WTC11 (cell line): ENCODE results near the gene METTL3. TPM values are rescaled to one million over a fixed set of nuclear protein-coding genes. Genes with fewer than 3 reads are reported as not detected.

Experiments
- ATAC-seq: fragments of 200-7000 bp; cut with Tn5 transposase; 2 replicates; pipeline ENCODE4 v1.10.0; 2021; ENCODE audit warnings: mild to moderate bottlenecking, moderate library complexity
- CTCF ChIA-PET: fragments of 300-600 bp; sonication (Branson Sonifier 250); formaldehyde crosslinking; loops from one replicate; lab custom pipeline; 2021; ENCODE audit warnings: antibody characterized with exemption; lab: Charles Lee
- POLR2A ChIA-PET: fragments of 350-600 bp; sonication (Branson Sonifier 250); formaldehyde crosslinking; loops from one replicate; lab custom pipeline; 2021; ENCODE audit warnings: antibody characterized with exemption; lab: Charles Lee
- DNase-seq: peaks from one replicate; pipeline ENCODE4 v3.0.0; 2021; ENCODE audit warnings: low spot score
- H3K27ac Mint-ChIP-seq: 2 replicates; pipeline ENCODE4 v1.8.0; 2021; ENCODE audit warnings: mixed read lengths
- H3K27me3 Mint-ChIP-seq: 2 replicates; pipeline ENCODE4 v1.8.0; 2021; ENCODE audit warnings: low read depth, mild to moderate bottlenecking, moderate library complexity, mixed read lengths
- H3K36me3 Mint-ChIP-seq: 2 replicates; pipeline ENCODE4 v1.8.0; 2021; ENCODE audit warnings: mixed read lengths
- H3K4me1 Mint-ChIP-seq: 2 replicates; pipeline ENCODE4 v1.8.0; 2022; ENCODE audit warnings: mixed read lengths
- H3K4me3 Mint-ChIP-seq: 2 replicates; pipeline ENCODE4 v1.8.0; 2021; ENCODE audit warnings: mild to moderate bottlenecking, moderate library complexity, mixed read lengths
- H3K9me3 Mint-ChIP-seq: 2 replicates; pipeline ENCODE4 v1.8.0; 2021; ENCODE audit warnings: mixed read lengths
- ATF3 ChIP-seq: sonication (generic); formaldehyde crosslinking; conservative IDR thresholded peaks from 2 replicates; pipeline ENCODE4 v1.8.1; 2022; ENCODE audit warnings: mild to moderate bottlenecking, missing genetic modification reagents
- FOXJ3 ChIP-seq: sonication (generic); formaldehyde crosslinking; IDR thresholded peaks from 2 replicates; pipeline ENCODE4 v1.9.0; 2021; ENCODE audit warnings: missing genetic modification reagents, mild to moderate bottlenecking, borderline replicate concordance
- GABPB1 ChIP-seq: sonication (generic); formaldehyde crosslinking; IDR thresholded peaks from 2 replicates; pipeline ENCODE4 v1.8.1; 2023; ENCODE audit warnings: mild to moderate bottlenecking, missing genetic modification reagents
- GRHL2 ChIP-seq: fragments of 250-450 bp; sonication (Bioruptor Pico); IDR thresholded peaks from 2 replicates; pipeline ENCODE4 v1.8.0; 2022; ENCODE audit warnings: mild to moderate bottlenecking, moderate library complexity; ENCODE audit not compliant: insufficient replicate concordance, severe bottlenecking
- HMGXB4 ChIP-seq: sonication (generic); formaldehyde crosslinking; IDR thresholded peaks from 2 replicates; pipeline ENCODE4 v1.8.1; 2023; ENCODE audit warnings: mild to moderate bottlenecking, moderate library complexity, missing genetic modification reagents
- JUN ChIP-seq: sonication (generic); formaldehyde crosslinking; IDR thresholded peaks from 2 replicates; pipeline ENCODE4 v1.8.0; 2023; ENCODE audit warnings: mild to moderate bottlenecking, missing genetic modification reagents
- MAX ChIP-seq: sonication (generic); formaldehyde crosslinking; IDR thresholded peaks from 2 replicates; pipeline ENCODE4 v1.8.0; 2022; ENCODE audit warnings: mild to moderate bottlenecking, missing genetic modification reagents
- MXD4 ChIP-seq: fragments of 250-450 bp; sonication (Bioruptor Pico); IDR thresholded peaks from 2 replicates; pipeline ENCODE4 v1.8.0; 2021; ENCODE audit warnings: mild to moderate bottlenecking, moderate library complexity, borderline replicate concordance
- MYBL2 ChIP-seq: sonication (generic); formaldehyde crosslinking; IDR thresholded peaks from 2 replicates; pipeline ENCODE4 v1.8.1; 2023; ENCODE audit warnings: mild to moderate bottlenecking, moderate library complexity, missing genetic modification reagents
- NR3C1 ChIP-seq: sonication (generic); formaldehyde crosslinking; conservative IDR thresholded peaks from 2 replicates; pipeline ENCODE4 v1.8.1; 2023; ENCODE audit warnings: low read depth, mild to moderate bottlenecking, missing genetic modification reagents
- PRRX2 ChIP-seq: fragments of 250-450 bp; sonication (Bioruptor Pico); IDR thresholded peaks from 2 replicates; pipeline ENCODE4 v1.8.0; 2021; ENCODE audit warnings: mild to moderate bottlenecking
- TCF7 ChIP-seq: sonication (generic); formaldehyde crosslinking; IDR thresholded peaks from 2 replicates; pipeline ENCODE4 v1.8.0; 2022; ENCODE audit warnings: mild to moderate bottlenecking, low read depth, missing genetic modification reagents, moderate library complexity
- USF2 ChIP-seq: sonication (generic); formaldehyde crosslinking; IDR thresholded peaks from 2 replicates; pipeline ENCODE4 v1.8.1; 2023; ENCODE audit warnings: mild to moderate bottlenecking, missing genetic modification reagents, moderate library complexity
- ZBTB43 ChIP-seq: sonication (generic); formaldehyde crosslinking; IDR thresholded peaks from 2 replicates; pipeline ENCODE4 v1.8.1; 2023; ENCODE audit warnings: mild to moderate bottlenecking, missing genetic modification reagents
- ZNF138 ChIP-seq: sonication (generic); formaldehyde crosslinking; conservative IDR thresholded peaks from 2 replicates; pipeline ENCODE4 v1.8.1; 2022; ENCODE audit warnings: mild to moderate bottlenecking, moderate library complexity, missing genetic modification reagents
- ZNF232 ChIP-seq: sonication (generic); formaldehyde crosslinking; IDR thresholded peaks from 2 replicates; pipeline ENCODE4 v1.8.0; 2022; ENCODE audit warnings: mild to moderate bottlenecking, missing genetic modification reagents
- ZNF512 ChIP-seq: sonication (generic); formaldehyde crosslinking; IDR thresholded peaks from 2 replicates; pipeline ENCODE4 v1.8.1; 2022; ENCODE audit warnings: missing genetic modification reagents, borderline replicate concordance
- ZNF532 ChIP-seq: fragments of 250-450 bp; sonication (Bioruptor Pico); IDR thresholded peaks from 2 replicates; pipeline ENCODE4 v1.9.0; 2021; ENCODE audit warnings: mild to moderate bottlenecking, borderline replicate concordance
- ZSCAN18 ChIP-seq: fragments of 250-450 bp; sonication (Bioruptor Pico); IDR thresholded peaks from 2 replicates; pipeline ENCODE4 v2.1.2; 2022; ENCODE audit warnings: mild to moderate bottlenecking, moderate library complexity
- total RNA-seq: library from RNA; stranded (reverse); gene quantifications from 3 replicates; pipeline ENCODE4 v1.2.3, GENCODE V29; 2021

METTL3 gene
- total RNA-seq, 1 experiment from 2014 or later, result 93.2 TPM

GRCh38 chr14:21475767-21476522 lies 35.2 kb downstream of the METTL3 start:
- Mint-ChIP-seq H3K9me3 (no peaks in the 10 kb centered on the region), H3K27ac (peak overlapping the region; percentile 96), H3K36me3 (peaks cover 33% of the 10 kb centered on the region), H3K27me3 (no peaks in the 10 kb centered on the region)
- CTCF ChIA-PET, result interaction anchor here (0.6 to 3.9 kb wide), 10 partner anchors 15 to 129 kb away, joined by 3 to 21 read pairs (median 5); partner anchors contain the start of genes CHD8 and SALL2
- POLR2A ChIA-PET, result interaction anchor here (0.5 to 2.0 kb wide), 5 partner anchors 20 to 97 kb away, joined by 3 to 10 read pairs (median 6); partner anchors contain the start of genes CHD8, METTL3 and SALL2
- no peak for DNase-seq
- TF ChIP-seq MAX (CRISPR knock-in tag) (no peak), FOXJ3 (CRISPR knock-in tag) (no peak)
- TF ChIP-seq, all 79 proteins: peak for 0
- no peak for ATAC-seq
- Mint-ChIP-seq H3K4me1 (peaks cover 12% of the 10 kb centered on the region), H3K4me3 (peak overlapping the region; percentile 100)

GRCh38 chr14:21467616-21468015 lies 43.5 kb downstream of the METTL3 start:
- Mint-ChIP-seq H3K4me1 (no peaks in the 10 kb centered on the region), H3K36me3 (peaks cover 43% of the 10 kb centered on the region), H3K4me3 (no peak overlapping the region), H3K27me3 (no peaks in the 10 kb centered on the region), H3K27ac (no peak overlapping the region), H3K9me3 (no peaks in the 10 kb centered on the region)
- ChIA-PET POLR2A (no interaction called here), CTCF (no interaction called here)
- ATAC-seq (no peak), DNase-seq (no peak)
- TF ChIP-seq ZBTB43, result no peak
- no peak for TF ChIP-seq USF2
- TF ChIP-seq JUN (CRISPR knock-in tag), result no peak
- no peak for TF ChIP-seq PRRX2
- TF ChIP-seq ZNF532 (CRISPR knock-in tag), result no peak
- no peak for TF ChIP-seq ZSCAN18 (CRISPR knock-in tag)
- TF ChIP-seq MXD4 (CRISPR knock-in tag), result no peak
- TF ChIP-seq GABPB1 (CRISPR knock-in tag), result no peak
- no peak for TF ChIP-seq NR3C1 (CRISPR knock-in tag)
- no peak for TF ChIP-seq ATF3 (CRISPR knock-in tag)
- no peak for TF ChIP-seq GRHL2 (CRISPR knock-in tag)
- no peak for TF ChIP-seq MYBL2 (CRISPR knock-in tag)
- no peak for TF ChIP-seq TCF7 (CRISPR knock-in tag)
- no peak for TF ChIP-seq ZNF512 (CRISPR knock-in tag)
- no peak for TF ChIP-seq ZNF232 (CRISPR knock-in tag)
- no peak for TF ChIP-seq HMGXB4 (CRISPR knock-in tag)
- TF ChIP-seq ZNF138 (CRISPR knock-in tag), result no peak
